Neural crest cell (in vitro differentiated cells): ENCODE measurements around the gene FBRSL1. TPM values are rescaled to one million over a fixed set of nuclear protein-coding genes. Genes with fewer than 3 reads are reported as not detected.

Source experiments
- DNase-seq: peaks from one replicate; pipeline ENCODE4 v3.0.0; 2021; ENCODE audit warnings: low read depth, mixed read lengths, low spot score
- H3K27ac Mint-ChIP-seq: one replicate; pipeline ENCODE4 v1.8.0; 2021; ENCODE audit warnings: mild to moderate bottlenecking, mixed read lengths; ENCODE audit not compliant: unreplicated experiment
- H3K27me3 Mint-ChIP-seq: 2 replicates; pipeline ENCODE4 v1.8.0; 2021; ENCODE audit warnings: low read depth, mild to moderate bottlenecking, mixed read lengths
- H3K36me3 Mint-ChIP-seq: 2 replicates; pipeline ENCODE4 v1.8.0; 2021; ENCODE audit warnings: low read depth, mild to moderate bottlenecking, mixed read lengths
- H3K4me1 Mint-ChIP-seq: 2 replicates; pipeline ENCODE4 v1.8.0; 2021; ENCODE audit warnings: mixed read lengths
- H3K4me3 Mint-ChIP-seq: one replicate; pipeline ENCODE4 v1.8.0; 2021; ENCODE audit warnings: mild to moderate bottlenecking, mixed read lengths
- H3K9me3 Mint-ChIP-seq: 2 replicates; pipeline ENCODE4 v1.8.0; 2021; ENCODE audit warnings: mixed read lengths
- total RNA-seq: library from RNA; stranded (reverse); gene quantifications from 2 replicates; pipeline ENCODE4 v1.2.1, GENCODE V29; 2021
- TF ChIP-seq, protein P1 (sequence below): fragments of 200-600 bp; sonication (generic); conservative IDR thresholded peaks from 2 replicates; pipeline ENCODE4 v1.5.0; 2021; ENCODE audit warnings: antibody characterized with exemption, mild to moderate bottlenecking

FBRSL1 gene
- total RNA-seq, 1 donor from 2014 or later, result 118 TPM

DNA sequence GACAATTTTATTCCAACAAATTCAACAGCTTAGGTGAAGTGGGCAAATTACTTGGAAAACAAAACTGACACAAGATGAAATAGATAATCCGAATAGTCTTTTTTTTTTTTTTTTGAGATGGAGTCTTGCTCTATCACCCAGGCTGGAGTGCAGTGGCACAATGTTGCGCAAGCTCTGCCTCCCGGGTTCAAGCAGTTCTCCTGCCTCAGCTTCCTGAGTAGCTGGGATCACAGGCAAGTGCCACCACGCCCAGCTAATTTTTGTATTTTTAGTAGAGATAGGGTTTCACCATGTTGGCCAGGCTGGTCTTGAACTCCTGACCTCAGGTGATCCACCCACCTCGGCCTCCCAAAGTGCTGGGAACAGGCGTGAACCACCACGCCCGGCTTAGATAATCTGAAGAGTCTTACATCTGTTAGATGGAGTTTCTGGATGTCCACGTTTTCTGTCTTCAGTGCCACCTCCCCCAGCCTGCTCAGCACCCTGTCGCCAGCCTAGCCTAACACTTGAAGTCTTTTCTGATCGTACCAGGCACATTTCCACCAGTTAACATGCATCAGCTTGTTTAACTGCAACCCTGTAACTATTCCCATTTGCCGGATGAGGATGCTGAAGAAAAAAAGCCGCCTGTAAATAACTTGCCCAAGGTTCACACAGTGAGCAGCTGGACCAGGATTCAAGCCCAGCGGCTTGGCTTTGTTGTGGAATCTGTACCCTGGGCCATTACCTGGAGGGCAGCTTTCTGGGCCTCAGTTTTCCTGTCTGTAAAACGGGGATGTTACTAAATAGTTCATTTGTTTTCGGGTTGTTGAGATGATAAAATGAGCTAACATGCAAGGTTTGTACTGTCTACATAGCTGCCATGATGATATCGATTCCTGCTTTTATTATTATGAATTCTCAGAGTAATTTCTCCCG, 26.4 kb downstream of the FBRSL1 start:
- Mint-ChIP-seq H3K4me1 (peaks cover 13% of the 10 kb centered on the region), H3K27me3 (no peaks in the 10 kb centered on the region), H3K4me3 (no peak overlapping the region), H3K9me3 (peaks cover 10% of the 10 kb centered on the region), H3K36me3 (peaks cover 23% of the 10 kb centered on the region), H3K27ac (no peak overlapping the region)
- DNase-seq, result no peak
- TF ChIP-seq, protein P1, sequence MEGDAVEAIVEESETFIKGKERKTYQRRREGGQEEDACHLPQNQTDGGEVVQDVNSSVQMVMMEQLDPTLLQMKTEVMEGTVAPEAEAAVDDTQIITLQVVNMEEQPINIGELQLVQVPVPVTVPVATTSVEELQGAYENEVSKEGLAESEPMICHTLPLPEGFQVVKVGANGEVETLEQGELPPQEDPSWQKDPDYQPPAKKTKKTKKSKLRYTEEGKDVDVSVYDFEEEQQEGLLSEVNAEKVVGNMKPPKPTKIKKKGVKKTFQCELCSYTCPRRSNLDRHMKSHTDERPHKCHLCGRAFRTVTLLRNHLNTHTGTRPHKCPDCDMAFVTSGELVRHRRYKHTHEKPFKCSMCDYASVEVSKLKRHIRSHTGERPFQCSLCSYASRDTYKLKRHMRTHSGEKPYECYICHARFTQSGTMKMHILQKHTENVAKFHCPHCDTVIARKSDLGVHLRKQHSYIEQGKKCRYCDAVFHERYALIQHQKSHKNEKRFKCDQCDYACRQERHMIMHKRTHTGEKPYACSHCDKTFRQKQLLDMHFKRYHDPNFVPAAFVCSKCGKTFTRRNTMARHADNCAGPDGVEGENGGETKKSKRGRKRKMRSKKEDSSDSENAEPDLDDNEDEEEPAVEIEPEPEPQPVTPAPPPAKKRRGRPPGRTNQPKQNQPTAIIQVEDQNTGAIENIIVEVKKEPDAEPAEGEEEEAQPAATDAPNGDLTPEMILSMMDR, result no peak

DNA sequence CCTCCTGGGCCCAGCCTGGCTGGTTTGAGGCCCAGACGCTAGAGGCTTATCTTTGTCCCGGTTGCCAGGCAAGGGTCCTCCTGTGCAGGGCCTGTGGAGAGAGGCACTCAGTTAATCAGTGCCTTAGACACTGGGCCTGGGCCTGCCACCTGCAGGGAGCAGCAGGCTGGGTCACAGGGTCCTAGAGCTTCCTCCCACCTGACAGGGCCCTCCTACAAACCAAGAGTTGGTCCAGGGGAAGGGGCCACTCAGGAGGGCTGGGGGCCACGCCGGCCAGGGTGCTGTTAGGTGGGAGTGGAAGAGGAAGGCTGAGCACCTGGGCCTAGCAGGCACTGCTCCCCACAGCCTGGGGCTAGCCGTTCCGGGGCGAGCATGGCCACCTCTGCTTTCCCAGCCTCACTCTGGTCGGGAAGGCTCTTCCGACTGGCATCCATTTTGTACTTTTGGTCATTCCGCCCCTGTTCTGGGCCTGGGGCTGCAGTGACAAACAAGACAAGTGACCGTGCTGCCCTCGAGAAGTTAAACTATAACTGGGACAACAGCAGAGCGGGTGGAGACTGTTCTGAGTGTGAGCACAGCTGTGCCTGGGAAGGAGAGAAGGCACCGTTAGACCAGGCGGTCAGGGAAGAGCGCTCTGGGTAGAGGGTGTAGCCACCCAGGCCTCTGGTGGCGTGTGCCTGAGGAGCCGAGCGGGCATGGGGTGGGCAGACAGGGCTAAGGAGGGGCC, 27.2 kb downstream of the FBRSL1 start:
- no peaks in the 10 kb centered on the region for H3K27me3 Mint-ChIP-seq
- no peak overlapping the region for H3K27ac Mint-ChIP-seq
- TF ChIP-seq, protein P1, result no peak
- DNase-seq, result no peak
- no peak overlapping the region for H3K4me3 Mint-ChIP-seq
- peaks cover 23% of the 10 kb centered on the region for H3K36me3 Mint-ChIP-seq
- peaks cover 9% of the 10 kb centered on the region for H3K4me1 Mint-ChIP-seq
- peaks cover 10% of the 10 kb centered on the region for H3K9me3 Mint-ChIP-seq

DNA sequence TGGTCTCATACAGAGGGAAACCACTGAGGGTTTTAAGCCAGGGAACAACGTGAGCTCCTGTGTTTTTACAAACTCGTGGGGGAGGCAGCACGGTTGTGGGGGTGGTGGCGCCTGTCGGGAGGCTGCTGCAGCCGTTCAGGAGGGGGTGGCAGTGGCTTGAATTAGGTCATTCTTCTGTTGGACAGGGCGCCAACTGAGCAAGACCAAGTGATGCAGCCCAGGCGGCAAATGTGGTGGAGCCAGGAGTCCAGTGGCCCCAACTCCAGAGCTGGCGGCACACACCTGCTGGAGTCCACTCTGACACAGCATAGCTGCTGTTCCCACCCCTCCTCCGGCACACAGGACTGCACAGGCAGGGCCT, 27.8 kb downstream of the FBRSL1 start:
- H3K27ac Mint-ChIP-seq, result no peak overlapping the region
- no peak for DNase-seq
- no peaks in the 10 kb centered on the region for H3K27me3 Mint-ChIP-seq
- TF ChIP-seq, protein P1, result no peak
- H3K4me1 Mint-ChIP-seq, result peaks cover 9% of the 10 kb centered on the region
- H3K9me3 Mint-ChIP-seq, result peaks cover 10% of the 10 kb centered on the region
- H3K4me3 Mint-ChIP-seq, result no peak overlapping the region
- peaks cover 23% of the 10 kb centered on the region for H3K36me3 Mint-ChIP-seq

DNA sequence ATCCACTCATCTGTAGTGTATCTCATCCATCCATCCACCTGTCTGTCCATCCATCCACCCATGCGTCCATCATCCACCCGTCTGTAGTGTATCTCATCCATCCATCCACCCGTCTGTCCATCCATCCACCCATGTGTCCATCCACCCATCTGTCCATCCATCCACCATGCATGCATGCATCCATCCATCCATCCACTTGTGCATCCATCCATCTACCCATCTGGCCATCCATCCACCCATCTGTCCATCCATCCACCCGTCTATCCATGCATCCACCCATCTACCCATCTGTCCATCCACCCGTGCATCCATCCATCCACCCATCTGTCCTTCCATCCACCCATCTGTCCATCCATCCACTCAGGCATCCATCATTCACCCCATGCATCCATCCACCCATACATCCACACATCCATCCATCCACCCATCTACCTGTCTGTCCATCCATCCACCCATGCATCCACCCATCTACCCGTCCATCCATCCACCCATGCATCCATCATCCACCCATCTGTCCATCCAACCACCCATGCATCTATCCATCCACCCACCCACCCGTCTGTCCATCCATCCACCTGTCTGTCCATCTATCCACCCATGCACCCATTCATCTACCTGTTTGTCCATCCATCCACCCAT, 28.5 kb downstream of the FBRSL1 start:
- H3K4me3 Mint-ChIP-seq, result peak overlapping the region; percentile 19
- peaks cover 9% of the 10 kb centered on the region for H3K4me1 Mint-ChIP-seq
- TF ChIP-seq, protein P1, result no peak
- H3K27ac Mint-ChIP-seq, result no peak overlapping the region
- H3K27me3 Mint-ChIP-seq, result no peaks in the 10 kb centered on the region
- peaks cover 10% of the 10 kb centered on the region for H3K9me3 Mint-ChIP-seq
- peaks cover 23% of the 10 kb centered on the region for H3K36me3 Mint-ChIP-seq
- no peak for DNase-seq

DNA sequence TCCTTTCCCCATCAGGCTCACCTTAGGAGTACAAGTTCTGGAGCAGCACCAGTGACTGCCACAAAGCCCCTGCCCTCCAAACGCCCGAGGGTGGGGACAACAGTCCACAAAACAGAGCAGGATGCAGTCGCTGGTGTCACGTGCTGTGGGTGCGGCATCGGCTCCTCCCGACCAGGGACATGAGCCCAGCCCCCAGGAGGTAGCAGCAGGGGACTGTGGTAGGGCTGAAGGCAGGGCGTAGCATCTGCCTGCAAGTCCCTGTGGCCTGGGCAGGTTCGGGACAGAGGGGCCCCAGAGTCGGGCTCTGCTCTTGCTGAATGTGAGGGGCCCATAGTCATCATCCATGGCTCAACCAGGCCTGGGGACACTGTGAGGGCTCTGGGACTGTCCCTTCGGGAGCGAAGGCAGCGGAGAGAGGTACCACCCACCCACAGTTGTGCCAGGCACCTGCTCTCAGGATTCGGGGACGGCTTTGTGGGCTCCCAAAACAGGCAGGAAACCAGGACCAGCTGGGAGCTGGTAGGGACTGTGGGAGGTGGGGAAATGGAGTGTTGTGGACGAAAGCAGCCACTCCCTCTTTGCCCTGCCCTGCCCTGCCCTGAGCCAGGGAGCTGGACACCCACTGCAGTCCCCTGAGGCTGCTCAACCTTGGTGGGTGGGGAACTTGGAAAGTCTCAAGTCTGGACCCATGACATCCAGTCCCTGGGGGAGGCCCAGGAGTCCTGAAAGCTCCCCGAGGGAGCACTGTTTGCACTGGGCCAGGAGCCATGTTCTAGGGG, 30.7 kb downstream of the FBRSL1 start:
- Mint-ChIP-seq H3K36me3 (peaks cover 18% of the 10 kb centered on the region), H3K4me3 (no peak overlapping the region), H3K27ac (no peak overlapping the region), H3K9me3 (peaks cover 10% of the 10 kb centered on the region), H3K4me1 (peaks cover 4% of the 10 kb centered on the region), H3K27me3 (no peaks in the 10 kb centered on the region)
- no peak for DNase-seq
- TF ChIP-seq, protein P1, result no peak
